GM12878 (cell line): Measurements from ENCODE around the gene EPHB2. TPM values are rescaled to one million over a fixed set of nuclear protein-coding genes. Genes with fewer than 3 reads are reported as not detected.

Experiments
- ATAC-seq: fragments of 200-7000 bp; cut with Tn5 transposase; 3 replicates; pipeline ENCODE4 v1.9.1; 2020; ENCODE audit warnings: mild to moderate bottlenecking, moderate library complexity
- BruUV-seq: library from RNA; stranded (reverse); fragments of 400-500 nt; replicated peaks from 2 replicates; lab custom pipeline; 2021; lab: Mats Ljungman, UMichigan
- CTCF ChIA-PET: fragments of 300-600 bp; sonication (Branson Sonifier 250); formaldehyde crosslinking; extraction: SDS; loops from one replicate; lab custom pipeline; 2021; ENCODE audit warnings: inconsistent platforms; lab: Yijun Ruan, JAX
- POLR2A ChIA-PET: fragments of 350-600 bp; formaldehyde crosslinking; extraction: SDS; loops from one replicate; lab custom pipeline; 2021; ENCODE audit warnings: inconsistent platforms; lab: Charles Lee
- RAD21 ChIA-PET: fragments of 300-600 bp; sonication (Branson Sonifier 250); formaldehyde crosslinking; loops from one replicate; lab custom pipeline; 2023; ENCODE audit warnings: antibody characterized with exemption; ENCODE audit not compliant: unreplicated experiment; lab: Charles Lee
- SMC1A ChIA-PET: fragments of 300-600 bp; sonication (Branson Sonifier 250); formaldehyde crosslinking; loops from one replicate; lab custom pipeline; 2023; ENCODE audit not compliant: unreplicated experiment, uncharacterized antibody; lab: Charles Lee
- DNase-seq: peaks from one replicate; pipeline ENCODE4 v3.0.0-alpha.2; 2011; ENCODE audit warnings: low read depth, low spot score
- FAIRE-seq: peaks from 3 replicates; lab custom pipeline; 2011; peaks lifted over from hg19 to GRCh38; lab: Jason Lieb, UNC
- H2AFZ ChIP-seq: 2 replicates; pipeline ENCODE4 v1.6.0; 2011; ENCODE audit warnings: low read depth, low read length, control low read depth; ENCODE audit not compliant: control insufficient read depth
- H3K27ac ChIP-seq: 2 replicates; pipeline ENCODE4 v1.5.1; 2011; ENCODE audit warnings: control low read depth; ENCODE audit not compliant: control insufficient read depth, insufficient read depth
- H3K27me3 ChIP-seq, 2 experiments: replicated peaks in 1 of 2; 2 replicates each; pipeline versions ENCODE4 v1.6.0 to v1.6.1; 2011; ENCODE audit warnings: low read length in 1 of 2; ENCODE audit not compliant: control insufficient read depth in 2 of 2, insufficient read depth in 2 of 2
- H3K36me3 ChIP-seq, 2 experiments: 2 replicates each; pipeline ENCODE4 v1.5.1; 2011; ENCODE audit warnings: low read length in 1 of 2; ENCODE audit not compliant: control insufficient read depth in 2 of 2, insufficient read depth in 2 of 2
- H3K4me1 ChIP-seq: 2 replicates; pipeline ENCODE4 v1.6.1; 2011; ENCODE audit warnings: mild to moderate bottlenecking, low read length, moderate library complexity, mixed read lengths; ENCODE audit not compliant: control insufficient read depth, insufficient read depth
- H3K4me2 ChIP-seq: 2 replicates; pipeline ENCODE4 v1.6.0; 2011; ENCODE audit warnings: control low read depth; ENCODE audit not compliant: control insufficient read depth, insufficient read depth
- H3K4me3 ChIP-seq: fragments of 200-600 bp; sonication (generic); 2 replicates; pipeline ENCODE4 v1.5.1; 2016
- H3K79me2 ChIP-seq: 2 replicates; pipeline ENCODE4 v1.6.0; 2011; ENCODE audit warnings: low read length; ENCODE audit not compliant: control insufficient read depth, insufficient read depth
- H3K9ac ChIP-seq: 2 replicates; pipeline ENCODE4 v1.8.0; 2011; ENCODE audit warnings: low read length, control low read depth, mixed read lengths; ENCODE audit not compliant: control insufficient read depth, insufficient read depth
- H3K9me3 ChIP-seq: replicated peaks from 3 replicates; pipeline ENCODE4 v1.5.1; 2011; ENCODE audit warnings: mild to moderate bottlenecking, low read length; ENCODE audit not compliant: control insufficient read depth, insufficient read depth
- H4K20me1 ChIP-seq: 2 replicates; pipeline ENCODE4 v1.6.0; 2011; ENCODE audit not compliant: control insufficient read depth, insufficient read depth
- ASH2L ChIP-seq: fragments of 300-600, 200-600 bp; sonication (generic); IDR thresholded peaks from 2 replicates; pipeline ENCODE4 v1.6.1; 2017; ENCODE audit warnings: low read depth, mild to moderate bottlenecking, borderline replicate concordance
- BCL11A ChIP-seq: IDR thresholded peaks from 2 replicates; pipeline ENCODE4 v1.6.1; 2011; ENCODE audit warnings: low read depth, low read length
- BCLAF1 ChIP-seq: fragments of 450-650 bp; IDR thresholded peaks from 2 replicates; pipeline ENCODE4 v1.6.1; 2017; ENCODE audit warnings: antibody characterized with exemption, mild to moderate bottlenecking, moderate library complexity
- ELK1 ChIP-seq: IDR thresholded peaks from 2 replicates; pipeline ENCODE4 v1.6.1; 2012; ENCODE audit warnings: low read depth, low read length, improper control_type of control experiment
- FOXK2 ChIP-seq: fragments of 450-650 bp; IDR thresholded peaks from 2 replicates; pipeline ENCODE4 v1.6.1; 2017; ENCODE audit warnings: mild to moderate bottlenecking, moderate library complexity
- HDAC2 ChIP-seq: fragments of 200-600 bp; sonication (generic); IDR thresholded peaks from 2 replicates; pipeline ENCODE4 v1.6.1; 2017
- YY1 ChIP-seq: IDR thresholded peaks from 2 replicates; pipeline ENCODE4 v1.6.1; 2011; ENCODE audit warnings: low read depth, mild to moderate bottlenecking, low read length
- ZSCAN29 ChIP-seq: fragments of 450-650 bp; IDR thresholded peaks from 2 replicates; pipeline ENCODE4 v1.6.1; 2017; ENCODE audit warnings: mild to moderate bottlenecking, moderate library complexity
- WGBS: methylation state at CpG from one replicate; pipeline ENCODE4 v1.1.6; 2016; ENCODE audit warnings: low lambda C conversion rate; ENCODE audit not compliant: insufficient replicate concordance, insufficient coverage; ENCODE audit errors: missing lambda C conversion rate; 5-methylcytosine and 5-hydroxymethylcytosine counted together
- in situ Hi-C: fragments of 300-500 bp; cut with MboI; formaldehyde crosslinking; loops from 9 replicates; pipeline ENCODE4 v1.14.3; 2018; ENCODE audit warnings: mixed read lengths
- intact Hi-C: fragments of 100-400 bp; cut with micrococcal nuclease; formaldehyde crosslinking; loops from one replicate; pipeline ENCODE4 v1.14.2; 2022; ENCODE audit not compliant: unreplicated experiment
- polyA plus RNA-seq, 11 experiments: library from polyadenylated mRNA; depleted of rRNA in 4 of 11; unstranded in 6 of 11; stranded (reverse) in 5 of 11; fragments of >200 nt; fragmentation: Nextera tagmentation in 4 of 11; fragmentation: Illumina TruSeq in 1 of 11; extraction: Ambion mirVana in 4 of 11; extraction: Trizol in 1 of 11; gene quantifications; 1 replicate in 1 of 11; 2 replicates in 10 of 11; pipeline versions ENCODE4 v1.2.1 to v1.2.3, GENCODE V29; 2011 to 2016; ENCODE audit warnings: inconsistent platforms in 2 of 11, missing spikeins in 2 of 11, low read depth in 1 of 11
- total RNA-seq, 4 experiments: library from RNA; depleted of rRNA in 3 of 4; stranded (reverse); fragments of >200 nt in 3 of 4; fragmentation: Illumina TruSeq in 1 of 4; extraction: Trizol in 1 of 4; gene quantifications; 2 replicates each; pipeline versions ENCODE4 v1.2.1 to v1.2.3, GENCODE V29; 2013 to 2021
- TF ChIP-seq, protein P1 (sequence below): IDR thresholded peaks from 2 replicates; pipeline ENCODE4 v1.6.1; 2011; ENCODE audit warnings: borderline replicate concordance, low read depth, mild to moderate bottlenecking, moderate library complexity, low read length; ENCODE audit not compliant: insufficient read depth, poor library complexity, severe bottlenecking

Gene EPHB2
- total and polyA plus RNA-seq, 10 of the 15 experiments (the other 5 are each of a cell fraction or from before 2014, with no cell fraction given), result 0.13 to 3.3 (median 0.92) TPM

DNA sequence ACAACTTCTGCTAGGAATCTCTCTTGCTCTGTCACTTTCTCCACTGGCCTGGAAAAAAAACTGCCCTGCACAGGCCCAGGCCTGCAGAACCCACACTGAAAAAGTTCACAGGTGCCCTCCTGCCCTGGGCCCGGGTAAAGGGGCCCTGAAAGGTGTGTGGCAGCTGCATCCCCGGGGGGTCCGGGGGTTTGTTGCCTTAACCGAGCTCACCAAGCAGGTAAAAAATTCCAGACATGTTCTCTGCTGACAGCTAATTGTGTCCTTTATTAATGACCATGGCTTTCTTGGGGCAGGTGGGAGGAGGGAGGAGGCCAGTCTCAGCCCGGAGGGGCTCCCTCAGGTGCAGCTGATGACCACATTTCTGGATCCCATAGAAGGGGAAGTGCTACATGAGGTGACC, 139.1 kb downstream of the EPHB2 start:
- no peak for FAIRE-seq
- H3K79me2 ChIP-seq, result no peaks in the 10 kb centered on the region
- H3K27me3 ChIP-seq, result no peaks in the 10 kb centered on the region; a peak in 2 of 4 replicates
- no peak overlapping the region for H3K27ac ChIP-seq
- peaks cover 15% of the 10 kb centered on the region for H3K4me1 ChIP-seq
- 24% methylated on average over 5 of the region's 5 CpGs for WGBS
- intact Hi-C loops, result no loop called here
- H3K4me2 ChIP-seq, result no peak overlapping the region
- POLR2A ChIA-PET, result no interaction called here
- RAD21 ChIA-PET, result interaction anchor here (0.5 kb wide), 1 partner anchor 428 kb away, joined by 3 read pairs; no protein-coding TSS in a partner anchor
- no peak overlapping the region for H2AFZ ChIP-seq
- H3K9ac ChIP-seq, result no peak overlapping the region
- in situ Hi-C loops, result no loop called here
- CTCF ChIA-PET, result no interaction called here
- no peaks in the 10 kb centered on the region for H3K36me3 ChIP-seq
- no peak for TF ChIP-seq BCL11A
- TF ChIP-seq YY1, result no peak
- TF ChIP-seq, protein P1, sequence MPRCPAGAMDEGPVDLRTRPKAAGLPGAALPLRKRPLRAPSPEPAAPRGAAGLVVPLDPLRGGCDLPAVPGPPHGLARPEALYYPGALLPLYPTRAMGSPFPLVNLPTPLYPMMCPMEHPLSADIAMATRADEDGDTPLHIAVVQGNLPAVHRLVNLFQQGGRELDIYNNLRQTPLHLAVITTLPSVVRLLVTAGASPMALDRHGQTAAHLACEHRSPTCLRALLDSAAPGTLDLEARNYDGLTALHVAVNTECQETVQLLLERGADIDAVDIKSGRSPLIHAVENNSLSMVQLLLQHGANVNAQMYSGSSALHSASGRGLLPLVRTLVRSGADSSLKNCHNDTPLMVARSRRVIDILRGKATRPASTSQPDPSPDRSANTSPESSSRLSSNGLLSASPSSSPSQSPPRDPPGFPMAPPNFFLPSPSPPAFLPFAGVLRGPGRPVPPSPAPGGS, result no peak
- no peak for TF ChIP-seq ZSCAN29
- TF ChIP-seq BCLAF1, result no peak
- no peak for TF ChIP-seq ELK1
- TF ChIP-seq FOXK2, result no peak
- TF ChIP-seq ASH2L, result no peak
- no peak for TF ChIP-seq HDAC2
- DNase-seq, result no peak
- H3K4me3 ChIP-seq, result no peak overlapping the region
- SMC1A ChIA-PET, result no interaction called here
- no TSS peak for BruUV-seq
- no peaks in the 10 kb centered on the region for H3K9me3 ChIP-seq
- no peaks in the 10 kb centered on the region for H4K20me1 ChIP-seq
- ATAC-seq, result no peak
